A549 treated with CpdA at 1 μM for 4 hours (cell line): ENCODE results near the gene PERCC1. TPM values are rescaled to one million over a fixed set of nuclear protein-coding genes. Genes with fewer than 3 reads are reported as not detected.

Experiments used
- total RNA-seq: library from RNA; stranded (reverse); fragments of 200-300 nt; extraction: Qiagen RNA extraction; gene quantifications from 5 replicates; pipeline ENCODE4 v1.2.3, GENCODE V29; 2022; ENCODE audit warnings: low read depth

The PERCC1 gene
- not detected in 5 replicates for total RNA-seq

GRCh38 chr16:1430759-1431496 lies at the start of gene PERCC1:
Gene PERCC1 (plus strand): TSS chr16:1431078. CDS start chr16:1432594, 1,516 bp downstream.

GRCh38 chr16:1414532-1415260 lies 16.2 kb upstream of the PERCC1 start, which contains the start of gene UNKL:
Gene UNKL (minus strand): TSS chr16:1414704. CDS start chr16:1414691, 13 bp downstream.

GRCh38 chr16:1443980-1444729 lies 13.3 kb downstream of the PERCC1 start, which contains the start of gene CCDC154:
Gene CCDC154 (minus strand): TSS chr16:1444556. CDS start chr16:1444322, 234 bp downstream.

GRCh38 chr16:1474796-1475551 lies 44.1 kb downstream of the PERCC1 start, which contains the start of gene CLCN7:
Gene CLCN7 (minus strand): TSS chr16:1475028. CDS start chr16:1474974, 54 bp downstream.

Other genes starting within 250 kb of the PERCC1 start
- gene TPSG1, start 205.8 kb upstream of the PERCC1 start, total RNA-seq = 0.08 to 0.16 TPM in 2 of 5 replicates, not detected in the others
- not detected in 5 replicates for gene TPSB2, start 200.9 kb upstream of the PERCC1 start, total RNA-seq
- not detected in 5 replicates for gene TPSAB1, start 190.4 kb upstream of the PERCC1 start, total RNA-seq
- 0.03 TPM in 1 of 5 replicates, not detected in the others for gene TPSD1, start 175.0 kb upstream of the PERCC1 start, total RNA-seq
- gene UBE2I, start 121.4 kb upstream of the PERCC1 start, total RNA-seq = 161 to 196 TPM (median 171 TPM) in 5 replicates
- 0.75 to 2.8 TPM (median 0.86 TPM) in 5 replicates for gene BAIAP3, start 97.4 kb upstream of the PERCC1 start, total RNA-seq
- 50.7 to 94.3 TPM (median 89.3 TPM) in 5 replicates for gene TSR3, start 79.2 kb upstream of the PERCC1 start, total RNA-seq
- 24.2 to 38.2 TPM (median 34.7 TPM) in 5 replicates for gene GNPTG, start 79.1 kb upstream of the PERCC1 start, total RNA-seq
- gene UNKL, start 16.4 kb upstream of the PERCC1 start, total RNA-seq = 27.5 to 45.1 TPM (median 44.8 TPM) in 5 replicates
- 29.6 to 38.5 TPM (median 37.1 TPM) in 5 replicates for gene UQCC4, start 10.3 kb upstream of the PERCC1 start, total RNA-seq
- 0.14 to 0.89 TPM (median 0.44 TPM) in 5 replicates for gene CCDC154, start 13.5 kb downstream of the PERCC1 start, total RNA-seq
- 66.8 to 86.1 TPM (median 76.1 TPM) in 5 replicates for gene CLCN7, start 44.0 kb downstream of the PERCC1 start, total RNA-seq
- not detected in 5 replicates for gene PTX4, start 57.9 kb downstream of the PERCC1 start, total RNA-seq
- 32.1 to 45.2 TPM (median 36.7 TPM) in 5 replicates for gene TELO2, start 62.3 kb downstream of the PERCC1 start, total RNA-seq
- gene TMEM204, start 102.6 kb downstream of the PERCC1 start, total RNA-seq = not detected in 5 replicates
- gene IFT140, start 181.0 kb downstream of the PERCC1 start, total RNA-seq = 8.1 to 11.0 TPM (median 8.7 TPM) in 5 replicates
- gene CRAMP1, start 181.3 kb downstream of the PERCC1 start, total RNA-seq = 13.9 to 17.3 TPM (median 16.1 TPM) in 5 replicates
- gene JPT2, start 247.2 kb downstream of the PERCC1 start, total RNA-seq = 168 to 223 TPM (median 172 TPM) in 5 replicates